GM18499 (cell line): Measurements from ENCODE around the gene ZNF699.
"Not testable (repeated sequence)": the region's sequence is repeated elsewhere in the genome, so short reads cannot be mapped to it uniquely, and the experiment has no call there.

Experiments
- ATAC-seq: cut with Tn5 transposase; IDR thresholded peaks from one replicate; pipeline ENCODE4 v1.9.1; 2021; ENCODE audit warnings: moderate number of reproducible peaks; ENCODE audit not compliant: insufficient read depth, unreplicated experiment

ZNF699 gene

DNA sequence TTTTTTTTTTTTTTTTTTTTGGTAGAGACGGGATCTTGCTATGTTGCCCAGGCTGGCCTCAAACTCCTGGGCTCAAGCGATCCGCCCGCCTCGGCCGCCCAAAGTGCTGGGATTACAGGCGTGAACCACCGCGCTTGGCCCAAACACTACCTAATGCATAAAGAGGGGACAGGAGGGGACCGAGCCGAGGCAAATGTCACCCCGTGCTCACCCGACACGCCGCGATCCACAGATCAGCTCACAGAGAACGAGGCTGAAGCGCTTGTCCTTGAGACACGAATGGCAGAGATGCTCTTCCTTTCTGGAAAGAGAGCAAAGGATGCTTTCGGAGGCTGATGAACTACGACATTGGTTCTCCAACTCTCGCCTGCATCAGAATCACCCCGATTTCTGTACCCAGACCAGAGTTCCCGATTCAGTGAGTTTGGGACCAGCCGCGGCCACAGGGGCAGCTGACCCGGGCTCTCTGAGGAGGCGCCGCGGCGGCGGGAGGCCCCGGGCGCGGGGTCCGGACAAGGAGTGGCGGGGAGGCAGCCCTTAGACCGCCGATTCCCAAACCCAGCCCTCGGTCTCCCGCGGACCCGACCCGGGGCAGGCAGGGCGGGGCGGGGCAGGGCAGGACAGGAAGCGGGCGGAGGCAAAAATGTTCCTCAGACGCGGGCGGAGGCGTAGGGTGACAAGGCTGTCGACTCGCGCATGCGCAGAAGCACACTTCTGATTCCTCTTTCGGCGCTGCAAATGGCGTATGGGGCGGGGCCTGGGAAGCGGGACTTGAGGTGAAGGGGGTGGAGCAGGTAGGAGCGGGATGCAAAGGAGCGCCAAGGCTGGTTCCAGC, at the start of gene ZNF699:
ZNF699 (minus strand) TSS at position 700 of the 835 bp plus-strand sequence. CDS start 4,719 bp downstream, outside the sequence.
- ATAC-seq = peak; percentile 80

DNA sequence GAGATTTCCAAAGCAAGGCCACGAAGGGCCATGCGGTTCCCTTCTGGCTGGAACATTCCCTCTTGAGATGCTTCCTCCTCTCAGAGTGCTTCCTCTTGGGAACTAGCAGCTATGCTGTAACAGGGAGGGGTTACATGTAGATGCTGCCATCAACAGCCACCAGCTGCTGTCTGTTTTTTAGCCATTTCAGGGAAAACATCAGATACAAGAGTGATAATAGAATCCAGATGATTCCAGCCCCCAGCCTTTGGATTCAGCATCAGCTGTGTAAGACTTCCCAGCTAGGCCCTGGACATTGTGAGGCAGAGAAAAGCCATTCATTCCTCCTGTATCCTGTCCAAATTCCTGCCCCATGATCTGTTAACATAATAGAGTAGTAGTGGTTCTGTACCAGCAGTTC, 45.0 kb upstream of the ZNF699 start:
- ATAC-seq = no peak

DNA sequence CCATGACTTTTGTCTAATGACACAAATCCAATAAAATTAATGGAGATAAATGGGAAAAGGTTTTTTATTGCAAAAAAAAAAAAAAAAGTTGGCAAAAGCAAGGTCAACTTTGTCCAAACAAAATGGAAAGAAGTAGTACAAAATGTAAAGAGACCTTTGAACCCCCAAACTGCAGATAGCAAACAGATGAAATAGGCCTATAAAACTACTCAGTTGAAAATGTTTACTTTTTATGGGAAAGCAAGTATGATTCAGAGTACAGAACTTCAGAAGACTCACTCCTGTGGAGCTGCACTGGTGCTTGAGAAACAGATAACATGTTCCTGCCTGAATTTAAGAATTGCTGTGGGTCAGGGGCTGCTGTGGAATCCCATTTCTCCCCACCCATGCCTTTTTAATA, 43.4 kb upstream of the ZNF699 start:
- ATAC-seq = no peak

DNA sequence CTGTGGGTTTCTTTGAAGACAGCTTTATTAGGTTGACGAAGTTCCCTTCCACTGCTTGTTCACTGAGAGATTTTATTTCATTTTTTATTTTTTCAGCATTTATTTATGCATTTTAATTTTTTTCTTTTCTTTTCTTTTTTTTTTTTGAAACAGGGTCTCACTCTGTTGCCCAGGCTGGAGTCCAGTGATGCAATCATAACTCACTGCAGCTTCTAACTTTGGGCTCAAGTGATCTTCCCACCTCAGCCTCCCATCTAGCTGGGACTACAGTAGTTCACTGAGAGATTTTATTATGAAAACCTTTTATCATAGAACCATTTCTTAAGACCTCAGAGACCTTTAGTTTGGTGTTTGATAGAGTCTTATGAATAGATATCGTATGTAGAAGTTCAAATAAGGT, 42.9 kb upstream of the ZNF699 start:
- no peak for ATAC-seq

DNA sequence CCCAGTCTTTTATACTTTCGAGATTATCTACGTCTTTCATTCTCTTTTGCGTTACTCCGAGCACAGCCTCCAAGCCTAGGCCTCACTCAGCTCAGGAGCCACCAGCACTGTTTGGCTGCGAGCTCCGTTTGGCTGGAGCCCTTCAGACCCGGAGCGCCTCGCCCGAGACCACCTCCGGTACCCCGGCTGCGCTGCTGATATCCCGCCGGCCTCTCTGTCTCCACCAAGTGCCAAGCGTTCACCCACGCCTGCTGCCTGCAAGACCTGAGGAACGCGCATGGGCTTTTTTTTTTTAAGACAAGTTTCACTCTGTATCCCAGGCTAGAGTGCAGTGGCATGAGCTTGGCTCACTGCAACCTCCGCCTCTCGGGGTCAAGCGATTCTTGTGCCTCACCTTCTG, 39.0 kb upstream of the ZNF699 start:
- no peak for ATAC-seq

DNA sequence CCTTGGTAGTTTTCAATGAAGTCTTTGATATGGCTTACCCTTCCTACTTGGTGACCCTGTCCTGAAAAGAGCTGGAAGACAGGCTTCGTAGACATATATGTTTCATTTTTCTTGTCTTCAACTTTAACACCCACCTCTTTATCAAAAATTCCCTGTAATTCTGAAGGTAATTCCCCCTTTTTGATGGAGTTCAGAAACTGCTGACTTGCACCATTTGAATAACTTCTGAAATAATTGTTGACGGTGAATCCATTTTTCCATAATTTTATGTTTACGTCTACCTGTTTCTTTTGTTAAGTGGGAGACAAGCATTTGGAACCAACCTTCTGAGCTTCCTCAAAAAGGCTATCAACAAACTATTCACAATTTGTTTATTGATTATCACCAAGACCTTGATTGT, 38.6 kb upstream of the ZNF699 start:
- ATAC-seq = no peak

DNA sequence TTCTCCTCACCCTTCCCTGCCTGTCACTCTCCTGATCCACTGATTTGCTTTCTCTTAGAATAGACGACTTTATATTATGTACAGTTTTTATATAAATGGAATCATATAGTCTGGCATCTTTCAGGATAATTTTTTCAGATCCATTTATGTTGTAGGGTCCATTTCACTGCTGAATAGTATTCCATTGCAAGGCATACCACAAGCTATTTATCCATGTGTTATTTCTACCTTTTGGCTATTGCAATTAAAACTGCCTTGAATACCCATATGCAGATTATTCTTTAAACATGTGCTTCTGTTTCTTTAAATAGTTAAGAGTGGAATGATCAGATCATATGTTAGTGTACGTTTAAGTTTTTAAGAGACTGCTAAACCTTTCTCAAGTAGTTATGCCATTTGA, 35.4 kb upstream of the ZNF699 start:
- no peak for ATAC-seq

DNA sequence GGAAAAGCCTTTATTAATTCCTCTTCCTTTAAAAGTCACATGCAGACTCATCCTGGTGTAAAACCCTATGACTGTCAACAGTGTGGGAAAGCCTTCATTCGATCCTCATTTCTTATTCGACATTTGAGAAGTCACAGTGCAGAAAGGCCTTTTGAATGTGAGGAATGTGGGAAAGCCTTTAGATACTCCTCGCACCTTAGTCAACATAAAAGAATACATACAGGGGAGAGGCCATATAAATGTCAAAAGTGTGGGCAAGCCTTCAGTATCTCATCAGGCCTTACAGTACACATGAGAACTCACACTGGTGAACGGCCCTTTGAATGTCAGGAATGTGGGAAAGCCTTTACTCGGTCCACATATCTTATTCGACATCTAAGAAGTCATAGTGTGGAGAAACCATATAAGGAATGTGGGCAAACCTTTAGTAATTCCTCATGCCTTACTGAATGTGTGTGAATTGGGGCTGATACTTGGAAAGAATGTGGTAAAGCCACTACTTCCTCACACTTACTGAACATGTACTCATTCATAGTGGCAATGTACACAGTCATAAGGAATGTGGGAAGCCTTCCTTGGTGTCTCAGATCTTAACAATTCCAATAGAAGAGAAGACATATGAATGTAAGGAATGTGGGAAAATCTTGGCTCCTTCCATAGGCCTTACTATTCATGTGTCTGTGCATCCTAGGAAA, 33.1 kb upstream of the ZNF699 start:
- no peak for ATAC-seq

DNA sequence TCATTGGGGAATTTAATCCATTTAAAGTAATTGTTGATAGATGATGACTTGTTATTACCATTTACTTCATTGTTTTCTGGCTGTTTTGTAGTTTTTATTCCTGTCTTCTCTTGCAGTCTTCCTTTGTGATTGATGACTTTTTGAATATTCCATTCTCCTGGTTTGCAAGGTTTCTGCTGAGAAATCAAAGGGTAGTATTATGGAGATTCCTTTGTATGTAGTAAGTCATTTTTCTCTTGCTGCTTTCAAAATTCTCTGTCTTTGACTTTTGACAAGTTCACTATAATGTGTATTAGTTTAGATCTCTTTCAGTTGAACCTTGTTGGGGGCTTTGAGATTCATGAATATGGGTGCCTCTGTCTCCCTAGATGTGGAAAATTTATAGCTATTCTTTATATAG, 20.4 kb upstream of the ZNF699 start:
- ATAC-seq = no peak

DNA sequence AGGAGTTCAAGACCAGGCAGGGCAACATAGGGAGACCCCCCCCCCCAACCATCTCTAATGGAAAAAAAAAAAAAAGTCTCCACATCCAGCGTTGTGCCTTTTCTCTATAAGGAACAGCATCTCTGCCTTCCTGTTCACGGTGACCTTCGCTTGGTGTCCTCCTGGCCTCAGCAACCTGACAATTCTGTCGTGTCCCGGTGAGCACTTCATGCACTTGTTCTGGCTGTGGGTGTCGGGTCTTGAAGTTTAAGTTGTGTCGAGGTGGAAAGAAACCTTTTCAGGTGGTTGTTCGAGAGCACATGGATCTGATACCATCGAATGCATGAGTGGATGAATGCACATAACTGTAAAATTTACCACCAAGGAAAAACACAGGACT, 14.9 kb upstream of the ZNF699 start:
- ATAC-seq = no peak

DNA sequence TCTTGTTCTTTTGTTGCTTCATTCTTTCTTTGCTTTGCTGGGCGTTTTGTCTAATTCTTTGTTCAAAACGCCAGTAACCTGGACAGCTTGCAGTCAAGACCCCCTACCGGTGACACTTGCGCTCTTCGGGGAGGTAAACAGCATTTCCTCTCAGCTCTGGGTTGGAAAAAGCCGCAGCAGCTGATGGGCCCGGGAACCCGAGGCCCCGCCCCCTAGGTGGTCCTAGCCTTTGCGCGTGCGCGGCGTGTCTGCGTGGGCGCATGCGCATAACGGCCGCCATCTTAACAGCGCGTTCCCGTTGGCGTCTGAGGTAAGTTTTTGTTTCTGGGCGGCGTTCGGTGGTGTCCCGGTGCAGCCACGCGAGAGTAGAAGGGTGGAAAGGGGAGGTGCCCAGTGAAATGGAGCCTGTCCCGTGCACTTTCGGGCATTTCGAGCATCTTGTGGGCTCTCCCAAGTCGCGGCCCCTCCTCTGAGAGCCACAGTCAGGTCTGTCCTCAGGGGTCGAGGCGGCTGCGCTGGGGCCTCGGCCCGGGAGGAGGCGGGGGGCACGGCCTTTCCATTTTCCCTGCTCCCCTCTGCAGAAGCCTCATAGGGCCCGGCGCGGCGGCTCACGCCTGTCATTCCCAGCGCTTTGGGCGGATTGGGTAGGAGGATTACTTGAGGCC, 14.4 kb upstream of the ZNF699 start, which contains the start of gene ZNF559:
ZNF559 (plus strand) TSS at position 261 of the 665 bp plus-strand sequence. CDS start 14,371 bp downstream, outside the sequence.
- ATAC-seq = peak; percentile 87

DNA sequence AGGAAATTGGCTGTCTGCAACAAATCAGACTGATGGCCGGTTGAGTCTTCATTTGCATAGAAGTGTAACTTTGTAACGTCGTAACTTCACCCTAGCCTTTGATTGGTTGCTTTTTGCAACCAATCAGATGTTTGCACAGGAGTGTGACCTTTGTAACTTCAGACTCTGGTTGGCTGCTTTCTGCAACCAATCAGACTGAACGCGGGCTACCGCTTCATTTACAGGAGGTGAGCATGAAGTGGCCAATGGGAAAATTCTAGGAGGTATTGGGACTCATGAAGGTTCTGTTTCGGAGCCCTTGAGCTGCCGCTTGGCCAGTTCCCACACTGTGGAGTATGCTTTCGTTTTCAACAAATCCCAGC, 13.9 kb upstream of the ZNF699 start:
- peak; percentile 5 for ATAC-seq

DNA sequence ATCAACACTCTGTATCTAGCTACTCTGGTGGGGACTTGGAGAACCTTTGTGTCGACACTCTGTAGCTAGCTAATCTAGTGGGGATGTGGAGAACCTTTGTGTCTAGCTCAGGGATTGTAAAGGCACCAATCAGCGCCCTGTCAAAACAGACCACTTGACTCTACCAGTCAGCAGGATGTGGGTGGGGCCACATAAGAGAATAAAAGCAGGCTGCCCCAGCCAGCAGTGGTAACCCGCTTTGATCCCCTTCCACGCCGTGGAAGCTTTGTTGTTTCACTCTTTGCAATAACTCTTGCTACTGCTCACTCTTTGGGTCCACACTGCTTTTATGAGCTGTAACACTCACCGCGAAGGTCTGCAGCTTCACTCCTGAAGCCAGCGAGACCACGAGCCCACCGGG, 12.6 kb upstream of the ZNF699 start:
- not testable (repeated sequence) for ATAC-seq

DNA sequence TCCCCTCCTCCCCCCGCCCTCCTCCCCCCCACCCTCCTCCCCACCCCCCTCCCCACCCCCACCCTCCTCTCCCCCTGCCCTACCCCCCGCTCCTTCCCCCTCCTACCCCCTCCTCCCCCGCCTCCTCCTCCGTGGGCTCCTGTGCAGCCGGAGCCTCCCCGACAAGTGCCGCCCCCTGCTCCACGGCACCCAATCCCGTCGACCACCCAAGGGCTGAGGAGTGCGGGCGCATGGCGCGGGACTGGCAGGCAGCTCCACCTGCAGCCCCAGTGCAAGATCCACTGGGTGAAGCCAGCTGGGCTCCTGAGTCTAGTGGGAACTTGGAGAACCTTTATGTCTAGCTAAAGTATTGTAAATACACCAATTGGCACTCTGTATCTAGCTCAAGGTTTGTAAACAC, 12.1 kb upstream of the ZNF699 start:
- ATAC-seq = not testable (repeated sequence)

DNA sequence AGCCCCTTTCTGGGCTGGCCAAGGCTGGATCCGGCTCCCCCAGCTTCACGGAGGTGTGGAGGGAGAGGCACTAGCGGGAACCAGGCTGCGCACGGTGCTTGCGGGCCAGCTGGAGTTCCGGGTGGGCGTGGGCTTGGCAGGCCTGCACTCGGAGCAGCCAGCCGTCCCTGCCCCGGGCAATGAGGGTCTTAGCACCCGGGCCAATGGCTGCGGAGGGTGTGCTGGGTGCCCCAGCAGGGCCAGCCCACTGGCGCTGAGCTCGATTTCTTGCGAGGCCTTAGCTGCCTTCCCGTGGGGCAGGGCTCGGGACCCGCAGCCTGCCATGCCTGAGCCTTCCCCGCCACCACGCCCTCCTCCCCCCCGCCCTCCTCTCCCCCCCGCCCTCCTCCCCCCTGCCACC, 11.7 kb upstream of the ZNF699 start:
- no peak for ATAC-seq

DNA sequence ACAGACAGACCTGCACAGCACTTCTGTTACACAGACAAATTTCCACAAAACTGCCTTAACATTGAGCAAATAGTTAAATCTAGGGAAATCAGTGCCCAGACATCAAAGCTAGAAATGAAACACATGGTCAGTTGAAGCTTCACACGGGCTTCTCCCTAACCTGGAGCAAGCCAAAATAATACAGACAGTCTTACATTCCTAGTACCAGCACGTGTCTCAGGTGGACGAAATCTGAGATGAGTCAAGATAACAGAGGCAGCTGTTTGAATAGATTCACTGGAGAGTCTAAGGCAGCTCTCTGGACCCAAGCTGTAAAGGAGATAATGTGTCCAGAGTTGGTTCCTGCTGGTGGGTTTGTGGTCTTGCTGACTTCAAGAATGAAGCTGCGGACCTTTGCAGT, 4.1 kb upstream of the ZNF699 start:
- no peak for ATAC-seq

DNA sequence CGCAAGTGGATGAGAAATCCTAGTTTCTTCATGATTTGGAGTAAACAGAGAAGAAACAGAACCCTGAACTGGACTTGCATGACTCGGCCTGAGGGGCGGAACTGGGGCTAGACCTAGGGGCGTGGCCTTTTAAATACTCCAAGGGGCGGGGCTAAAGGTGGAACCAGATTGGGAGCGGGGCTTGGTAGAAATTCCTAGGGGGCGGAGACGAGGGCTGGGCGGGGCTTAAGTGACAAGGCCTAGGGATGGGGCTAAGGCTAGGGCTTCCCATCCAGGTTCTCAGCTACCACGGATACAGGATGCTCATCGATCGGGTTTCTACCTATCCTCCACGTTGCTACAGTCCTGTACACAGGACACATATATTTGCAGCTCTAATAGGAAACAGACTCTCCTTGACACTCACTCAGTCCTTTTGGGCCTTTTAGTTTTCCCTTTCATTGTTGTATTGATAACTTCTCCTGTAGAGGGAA, 372 bp upstream of the ZNF699 start:
- ATAC-seq = peak; percentile 35

DNA sequence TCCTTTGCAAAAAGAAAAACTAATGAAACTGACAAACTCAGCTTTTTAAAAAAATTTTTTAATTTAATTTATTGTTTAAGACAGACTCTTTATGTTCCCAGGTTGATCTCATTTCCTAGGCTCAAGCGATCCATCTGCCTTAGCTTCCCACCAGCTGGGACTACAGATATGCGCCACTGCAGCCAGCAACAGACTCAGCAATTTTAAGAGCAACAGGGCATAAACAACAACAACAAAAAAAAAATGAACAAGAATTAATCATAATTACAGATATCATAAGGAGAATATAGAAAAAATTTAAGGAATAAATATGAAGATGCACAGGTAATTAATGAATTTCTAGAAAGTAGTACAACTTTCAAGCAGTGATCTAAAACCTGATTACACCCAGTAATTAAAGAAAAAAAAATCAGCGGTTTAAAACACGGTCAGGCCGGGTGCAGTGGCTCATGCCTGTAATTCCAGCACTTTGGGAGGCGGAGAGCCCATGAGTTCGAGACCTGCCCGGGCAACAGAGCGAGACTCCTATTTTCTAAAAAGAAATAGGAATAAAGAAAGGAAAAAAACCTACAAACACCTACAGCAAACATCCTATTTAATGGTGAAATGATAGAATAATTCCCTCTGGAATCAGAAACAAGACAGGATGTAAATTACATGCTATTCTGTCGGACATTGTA, 1.4 kb downstream of the ZNF699 start:
- no peak for ATAC-seq

DNA sequence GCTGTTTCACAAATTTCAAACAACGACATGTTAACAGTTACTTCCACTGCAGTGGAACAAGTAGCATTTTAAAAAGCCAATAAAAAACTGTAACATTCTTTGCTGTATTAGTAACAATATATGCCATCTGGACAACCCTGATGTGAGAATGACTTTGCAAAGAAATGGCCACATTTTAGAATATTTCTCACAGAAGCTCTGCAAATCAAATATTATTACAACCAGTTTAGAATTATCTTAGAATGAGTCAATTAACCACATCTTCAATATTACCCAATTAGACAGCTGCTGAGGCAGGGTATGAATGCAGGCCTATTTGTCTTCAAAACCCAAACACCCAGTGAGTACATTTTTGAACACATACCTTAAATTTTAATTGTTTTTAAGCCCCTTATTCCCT, 3.2 kb downstream of the ZNF699 start:
- ATAC-seq = no peak

DNA sequence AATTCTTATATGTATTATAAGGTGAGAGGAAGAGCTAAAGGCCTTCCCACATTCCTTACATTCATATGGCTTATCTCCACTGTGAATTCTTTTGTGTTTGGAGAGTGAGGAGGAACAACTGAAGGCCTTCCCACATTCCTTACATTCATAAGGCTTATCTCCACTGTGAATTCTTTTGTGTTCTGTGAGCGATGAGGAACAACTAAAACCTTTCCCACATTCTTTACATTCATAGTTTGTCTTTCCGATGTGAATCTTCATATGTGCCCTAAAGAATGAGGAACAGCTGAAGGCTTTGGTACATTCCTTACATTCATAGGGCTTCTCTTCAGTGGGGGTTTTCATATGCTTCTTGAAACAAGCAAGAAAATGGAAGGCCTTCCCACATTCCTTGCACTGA, 13.3 kb downstream of the ZNF699 start:
- ATAC-seq = no peak
